CD4-positive, alpha-beta T cell (primary cell): Measurements from ENCODE around the gene CHD9. TPM values are rescaled to one million over a fixed set of nuclear protein-coding genes. Genes with fewer than 3 reads are reported as not detected.

Experiments
- ATAC-seq: fragments of 200-7000 bp; cut with Tn5 transposase; one replicate; pipeline ENCODE4 v1.10.0; 2022; ENCODE audit warnings: mild to moderate bottlenecking; ENCODE audit not compliant: poor library complexity
- CTCF ChIA-PET: fragments of 350-600 bp; sonication (Branson Sonifier 250); formaldehyde crosslinking; loops from one replicate; lab custom pipeline; 2021; ENCODE audit warnings: antibody characterized with exemption, inconsistent platforms; lab: Charles Lee
- POLR2A ChIA-PET: fragments of 350-600 bp; sonication (Branson Sonifier 250); formaldehyde crosslinking; loops from one replicate; lab custom pipeline; 2021; ENCODE audit warnings: antibody characterized with exemption, inconsistent platforms; lab: Charles Lee
- DNase-seq, 14 experiments: peaks; one replicate each; pipeline ENCODE4 v3.0.0-alpha.2; 2013 to 2020; ENCODE audit warnings: mixed read lengths in 2 of 14
- H3K27ac ChIP-seq, 2 donors: one replicate each; pipeline versions ENCODE4 v1.5.1 to v1.7.0; 2013; ENCODE audit warnings: low read length in 2 of 2, low read depth in 1 of 2, mild to moderate bottlenecking in 1 of 2
- H3K27me3 ChIP-seq, 2 experiments: 1 replicate in 1 of 2; 2 replicates in 1 of 2; pipeline versions ENCODE4 v1.6.1 to v1.7.0; 2013; ENCODE audit warnings: low read length in 2 of 2, control low read depth in 1 of 2, mild to moderate bottlenecking in 1 of 2, moderate library complexity in 1 of 2; ENCODE audit not compliant: insufficient read depth in 2 of 2, control insufficient read depth in 1 of 2
- H3K36me3 ChIP-seq: one replicate; pipeline ENCODE4 v1.6.1; 2013; ENCODE audit warnings: low read length, control low read depth; ENCODE audit not compliant: insufficient read depth
- H3K4me1 ChIP-seq: one replicate; pipeline ENCODE4 v1.6.1; 2013; ENCODE audit warnings: low read length, control low read depth; ENCODE audit not compliant: insufficient read depth
- H3K4me3 ChIP-seq: one replicate; pipeline ENCODE4 v1.5.1; 2013; ENCODE audit warnings: mild to moderate bottlenecking, low read length, moderate library complexity
- H3K9me3 ChIP-seq, 2 experiments: 1 replicate in 1 of 2; 2 replicates in 1 of 2; pipeline versions ENCODE4 v1.6.1 to v1.7.0; 2013; ENCODE audit warnings: low read length in 2 of 2, mild to moderate bottlenecking in 2 of 2, control low read depth in 1 of 2, moderate library complexity in 1 of 2; ENCODE audit not compliant: control insufficient read depth in 1 of 2, insufficient read depth in 1 of 2
- H3K27ac Mint-ChIP-seq: one replicate; pipeline ENCODE4 v1.8.0; 2020; ENCODE audit warnings: mixed read lengths
- H3K27me3 Mint-ChIP-seq: one replicate; pipeline ENCODE4 v1.8.0; 2021; ENCODE audit warnings: mixed read lengths
- H3K36me3 Mint-ChIP-seq: one replicate; pipeline ENCODE4 v1.8.0; 2021; ENCODE audit warnings: low read depth, mixed read lengths
- H3K4me1 Mint-ChIP-seq: one replicate; pipeline ENCODE4 v1.8.0; 2021; ENCODE audit warnings: low read depth, mixed read lengths
- H3K4me3 Mint-ChIP-seq: one replicate; pipeline ENCODE4 v1.8.0; 2020; ENCODE audit warnings: mild to moderate bottlenecking, mixed read lengths
- H3K9me3 Mint-ChIP-seq: one replicate; pipeline ENCODE4 v1.8.0; 2020; ENCODE audit warnings: mixed read lengths
- CTCF ChIP-seq: fragments of 200-600 bp; IDR thresholded peaks from one replicate; pipeline ENCODE4 v1.8.0; 2022; ENCODE audit warnings: antibody characterized with exemption, mild to moderate bottlenecking
- intact Hi-C, 2 experiments: fragments of 100-400 bp; cut with DNase I in 1 of 2; cut with micrococcal nuclease in 1 of 2; formaldehyde crosslinking; loops; one replicate each; pipeline versions ENCODE4 v1.15.1 to v1.9.0; 2023 to 2025; cut with DNase I, micrococcal nuclease
- total RNA-seq, 174 experiments: library from RNA in 2 of 174; stranded (reverse) in 2 of 174; gene quantifications; one replicate each; pipeline ENCODE4 v1.2.3 and lab custom pipeline; 2021 to 2026

CHD9 gene
- total RNA-seq, 2 experiments from 2014 or later = 28.2 to 28.8 TPM

GRCh38 chr16:53369921-53370320 is 315.1 kb downstream of the CHD9 start:
- DNase-seq (peak in 2 of 14 experiments; percentile 25 to 30), ATAC-seq (no peak)
- H3K36me3 Mint-ChIP-seq = peaks cover 10% of the 10 kb centered on the region
- no peak overlapping the region for H3K4me3 Mint-ChIP-seq
- no peak for TF ChIP-seq CTCF
- no peak overlapping the region for H3K4me3 ChIP-seq
- H3K4me1 ChIP-seq = peaks cover 13% of the 10 kb centered on the region
- no peaks in the 10 kb centered on the region for H3K36me3 ChIP-seq
- intact Hi-C loops = loop anchor here in 1 of 2 experiments (5.0 kb wide), 1 partner anchor 132 kb away; the partner anchor contains the start of gene AKTIP
- H3K27ac ChIP-seq = no peak overlapping the region
- H3K9me3 Mint-ChIP-seq = no peaks in the 10 kb centered on the region
- peaks cover 11% of the 10 kb centered on the region for H3K4me1 Mint-ChIP-seq
- H3K27me3 Mint-ChIP-seq = no peaks in the 10 kb centered on the region
- no peak overlapping the region for H3K27ac Mint-ChIP-seq
- ChIA-PET CTCF (no interaction called here), POLR2A (no interaction called here)
- no peaks in the 10 kb centered on the region for H3K27me3 ChIP-seq
- H3K9me3 ChIP-seq = peaks cover 0 to 10% of the 10 kb centered on the region in 2 experiments

- H3K4me1 ChIP-seq = peaks cover 13% of the 10 kb centered on the region
- Mint-ChIP-seq H3K36me3 (peaks cover 10% of the 10 kb centered on the region), H3K27me3 (no peaks in the 10 kb centered on the region), H3K4me1 (peaks cover 15% of the 10 kb centered on the region), H3K27ac (no peak overlapping the region), H3K4me3 (no peak overlapping the region), H3K9me3 (no peaks in the 10 kb centered on the region)
- peaks cover 0 to 10% of the 10 kb centered on the region in 2 experiments for H3K9me3 ChIP-seq
- no peak for DNase-seq
- ChIA-PET POLR2A (no interaction called here), CTCF (no interaction called here)
- H3K36me3 ChIP-seq = no peaks in the 10 kb centered on the region
- no peak for ATAC-seq
- H3K4me3 ChIP-seq = no peak overlapping the region
- H3K27ac ChIP-seq = no peak overlapping the region
- intact Hi-C loops = loop anchor here in 1 of 2 experiments (5.0 kb wide), 1 partner anchor 131 kb away; the partner anchor contains the start of gene AKTIP
- no peak for TF ChIP-seq CTCF
- H3K27me3 ChIP-seq = no peaks in the 10 kb centered on the region
Observed at GRCh38 chr16:53370827-53371226, 316.0 kb downstream of the CHD9 start.

- ChIA-PET POLR2A (interaction anchor here (0.5 to 4.9 kb wide), 8 partner anchors 9 to 131 kb away, joined by 3 to 30 read pairs (median 5); partner anchors contain the start of gene RBL2), CTCF (interaction anchor here (1.0 kb wide), 1 partner anchor 60 kb away, joined by 3 read pairs; no protein-coding TSS in a partner anchor)
- intact Hi-C loops = loop anchor here (2.0 to 5.0 kb wide), 4 partner anchors 62 to 130 kb away; partner anchors contain the start of genes AKTIP (in 2 of the 2) and RBL2 (in 1 of the 2)
- Histone ChIP-seq H3K4me1 (peaks cover 13% of the 10 kb centered on the region), H3K36me3 (no peaks in the 10 kb centered on the region), H3K27ac (no peak overlapping the region), H3K4me3 (peak overlapping the region; percentile 72), H3K9me3 (peaks cover 0 to 10% of the 10 kb centered on the region in 2 experiments), H3K27me3 (no peaks in the 10 kb centered on the region)
- no peaks in the 10 kb centered on the region for H3K9me3 Mint-ChIP-seq
- H3K4me1 Mint-ChIP-seq = peaks cover 35% of the 10 kb centered on the region
- no peak for TF ChIP-seq CTCF
- peaks cover 10% of the 10 kb centered on the region for H3K36me3 Mint-ChIP-seq
- peak; percentile 96 for ATAC-seq
- no peaks in the 10 kb centered on the region for H3K27me3 Mint-ChIP-seq
- H3K27ac Mint-ChIP-seq = peak overlapping the region; percentile 59
- H3K4me3 Mint-ChIP-seq = no peak overlapping the region
- peak; percentile 65 to 94 (median 82) for DNase-seq
Observed at GRCh38 chr16:53372992-53373871, 318.4 kb downstream of the CHD9 start.
